KMS-11 (cell line): Measurements from ENCODE around the gene HIRA.
"Not testable (repeated sequence)": the region's sequence is repeated elsewhere in the genome, so short reads cannot be mapped to it uniquely, and the experiment has no call there.

ENCODE experiments used
- H2AFZ ChIP-seq: fragments of 200-600 bp; sonication (generic); 2 replicates; pipeline ENCODE4 v1.6.1; 2016; ENCODE audit warnings: antibody characterized with exemption, mixed run types, low read depth
- H3K27ac ChIP-seq: fragments of 200-600 bp; sonication (generic); 2 replicates; pipeline ENCODE4 v1.6.1; 2016; ENCODE audit warnings: mild to moderate bottlenecking, mixed run types
- H3K27me3 ChIP-seq: fragments of 200-600 bp; sonication (generic); 2 replicates; pipeline ENCODE4 v1.6.1; 2017; ENCODE audit warnings: mild to moderate bottlenecking, low read depth, mixed run types, moderate library complexity; ENCODE audit not compliant: insufficient read depth
- H3K36me3 ChIP-seq: fragments of 200-600 bp; sonication (generic); 2 replicates; pipeline ENCODE4 v1.6.1; 2017; ENCODE audit warnings: mild to moderate bottlenecking, mixed run types; ENCODE audit not compliant: insufficient read depth
- H3K4me1 ChIP-seq: fragments of 200-600 bp; sonication (generic); 2 replicates; pipeline ENCODE4 v1.6.1; 2016; ENCODE audit warnings: mild to moderate bottlenecking, low read depth, mixed run types; ENCODE audit not compliant: poor library complexity, severe bottlenecking
- H3K4me2 ChIP-seq: fragments of 200-600 bp; sonication (generic); 2 replicates; pipeline ENCODE4 v1.7.0; 2016; ENCODE audit warnings: mild to moderate bottlenecking, mixed run types
- H3K4me3 ChIP-seq: fragments of 200-600 bp; sonication (generic); IDR thresholded peaks from 2 replicates; pipeline ENCODE4 v1.6.1; 2017; ENCODE audit warnings: low read depth, low read length, mixed read lengths; ENCODE audit not compliant: insufficient read depth
- H3K79me2 ChIP-seq: fragments of 200-600 bp; sonication (generic); 2 replicates; pipeline ENCODE4 v1.6.1; 2016; ENCODE audit warnings: low read depth, mixed run types; ENCODE audit not compliant: insufficient read depth
- H3K9ac ChIP-seq: fragments of 200-600 bp; sonication (generic); 2 replicates; pipeline ENCODE4 v1.6.1; 2016; ENCODE audit warnings: mild to moderate bottlenecking, mixed run types
- H4K20me1 ChIP-seq: fragments of 200-600 bp; sonication (generic); 2 replicates; pipeline ENCODE4 v1.6.1; 2016; ENCODE audit warnings: mild to moderate bottlenecking, mixed run types; ENCODE audit not compliant: insufficient read depth
- CTCF ChIP-seq: fragments of 200-600 bp; sonication (generic); conservative IDR thresholded peaks from 2 replicates; pipeline ENCODE4 v1.6.1; 2017; ENCODE audit warnings: low read depth, mild to moderate bottlenecking, antibody characterized with exemption, low read length, moderate library complexity, mixed read lengths

The HIRA gene

GRCh38 chr22:19447330-19448075, 16.0 kb upstream of the HIRA start, which contains the start of gene C22orf39:
C22orf39 (minus strand) TSS chr22:19447711; CDS start chr22:19447688, 23 bp downstream.
- peaks cover 27% of the 10 kb centered on the region for H3K4me1 ChIP-seq
- H3K4me2 ChIP-seq = peak within 1 kb of the TSS; percentile 95
- peak within 1 kb of the TSS; percentile 79 for H3K9ac ChIP-seq
- TF ChIP-seq CTCF = no peak
- peak within 1 kb of the TSS; percentile 81 for H3K27ac ChIP-seq
- no peaks in the 10 kb centered on the region for H3K36me3 ChIP-seq
- peaks cover 62% of the 10 kb centered on the region for H3K79me2 ChIP-seq
- H3K27me3 ChIP-seq = no peaks in the 10 kb centered on the region
- H3K4me3 ChIP-seq = no peak within 1 kb of the TSS
- no peaks in the 10 kb centered on the region; the same call in 1 of the 2 replicates for H4K20me1 ChIP-seq
- H2AFZ ChIP-seq = peak within 1 kb of the TSS; percentile 85

GRCh38 chr22:19446603-19447329, 15.2 kb upstream of the HIRA start:
- no peaks in the 10 kb centered on the region for H3K36me3 ChIP-seq
- no peaks in the 10 kb centered on the region for H3K27me3 ChIP-seq
- peak overlapping the region; percentile 86 for H3K4me2 ChIP-seq
- H3K4me3 ChIP-seq = no peak overlapping the region
- H3K27ac ChIP-seq = peak overlapping the region; percentile 81
- H4K20me1 ChIP-seq = no peaks in the 10 kb centered on the region; the same call in 1 of the 2 replicates
- H3K4me1 ChIP-seq = peaks cover 27% of the 10 kb centered on the region
- no peak for TF ChIP-seq CTCF
- H3K79me2 ChIP-seq = peaks cover 65% of the 10 kb centered on the region
- H2AFZ ChIP-seq = peak overlapping the region; percentile 85
- H3K9ac ChIP-seq = peak overlapping the region; percentile 79

GRCh38 chr22:19445279-19445982, 13.9 kb upstream of the HIRA start:
- Histone ChIP-seq H3K79me2 (peaks cover 74% of the 10 kb centered on the region), H3K4me2 (peak overlapping the region; percentile 15; the same call in 1 of the 2 replicates), H3K4me1 (peaks cover 27% of the 10 kb centered on the region)
- not testable (repeated sequence) for H3K27ac ChIP-seq, H3K27me3 ChIP-seq, H3K4me3 ChIP-seq, H4K20me1 ChIP-seq, H3K9ac ChIP-seq, H3K36me3 ChIP-seq, H2AFZ ChIP-seq

- no peaks in the 10 kb centered on the region; the same call in 1 of the 2 replicates for H4K20me1 ChIP-seq
- H3K9ac ChIP-seq = no peak overlapping the region
Measured at GRCh38 chr22:19443544-19444211, 12.1 kb upstream of the HIRA start.

More at GRCh38 chr22:19443544-19444211, 12.1 kb upstream of the HIRA start:
- Histone ChIP-seq H3K4me1 (peaks cover 14% of the 10 kb centered on the region), H3K4me2 (no peak overlapping the region), H3K79me2 (peaks cover 66% of the 10 kb centered on the region), H3K27ac (no peak overlapping the region), H3K4me3 (no peak overlapping the region), H3K27me3 (no peaks in the 10 kb centered on the region), H3K36me3 (no peaks in the 10 kb centered on the region), H2AFZ (no peak overlapping the region)
- no peak for TF ChIP-seq CTCF
